ENCODE measurements around the gene CEP85L.

CEP85L gene

GRCh38 chr6:118559659-118560058, 91.7 kb downstream of the CEP85L start:
- Histone ChIP-seq H3K4me3 (ENCODE audit: insufficient read depth, low read length, poor library complexity, severe bottlenecking) (no peak overlapping the region), H3K4me2 (ENCODE audit: low read depth, low read length, poor library complexity, severe bottlenecking) (no peak overlapping the region), H3K27me3 (ENCODE audit: low read length) (no peaks in the 10 kb centered on the region), H4K20me1 (ENCODE audit: low read depth, low read length) (no peaks in the 10 kb centered on the region), H3K9ac (ENCODE audit: low read length) (no peak overlapping the region), H3K9me3 (ENCODE audit: insufficient read depth, low read length) (no peaks in the 10 kb centered on the region), H3K27ac (ENCODE audit: low read depth, low read length) (no peak overlapping the region), H3K79me2 (ENCODE audit: insufficient read depth, low read length) (no peaks in the 10 kb centered on the region), H2AFZ (ENCODE audit: low read depth, low read length, severe bottlenecking) (no peak overlapping the region), H3K9me2 (replicated peaks; ENCODE audit: insufficient read depth, low read length) (no peaks in the 10 kb centered on the region), H3F3A (ENCODE audit: insufficient read depth) (no peaks in the 10 kb centered on the region), H3K36me3 (ENCODE audit: low read length) (no peaks in the 10 kb centered on the region)
- no peak for TF ChIP-seq EZH2phosphoT487 (conservative IDR thresholded peaks at IDR 0.05; ENCODE audit: low read length)
- TF ChIP-seq CTCF (IDR thresholded peaks at IDR 0.05; ENCODE audit: insufficient read depth, low read length, poor library complexity, severe bottlenecking), result no peak

- Histone ChIP-seq H3K4me2 (ENCODE audit: low read depth, low read length, poor library complexity, severe bottlenecking) (peak overlapping the region; percentile 1), H3K9me3 (ENCODE audit: insufficient read depth, low read length) (no peaks in the 10 kb centered on the region), H3K79me2 (ENCODE audit: insufficient read depth, low read length) (no peaks in the 10 kb centered on the region), H3K27me3 (ENCODE audit: low read length) (no peaks in the 10 kb centered on the region), H3K9me2 (replicated peaks; ENCODE audit: insufficient read depth, low read length) (no peaks in the 10 kb centered on the region), H3F3A (ENCODE audit: insufficient read depth) (no peaks in the 10 kb centered on the region), H3K36me3 (ENCODE audit: low read length) (no peaks in the 10 kb centered on the region), H4K20me1 (ENCODE audit: low read depth, low read length) (no peaks in the 10 kb centered on the region), H3K27ac (ENCODE audit: low read depth, low read length) (no peak overlapping the region), H3K9ac (ENCODE audit: low read length) (no peak overlapping the region), H3K4me3 (ENCODE audit: insufficient read depth, low read length, poor library complexity, severe bottlenecking) (no peak overlapping the region), H2AFZ (ENCODE audit: low read depth, low read length, severe bottlenecking) (no peak overlapping the region)
- TF ChIP-seq CTCF (IDR thresholded peaks at IDR 0.05; ENCODE audit: insufficient read depth, low read length, poor library complexity, severe bottlenecking) (no peak), EZH2phosphoT487 (conservative IDR thresholded peaks at IDR 0.05; ENCODE audit: low read length) (no peak)
Observed at GRCh38 chr6:118558464-118559217, 92.8 kb downstream of the CEP85L start.

GRCh38 chr6:118554698-118555097, 96.7 kb downstream of the CEP85L start:
- Histone ChIP-seq H3K9ac (ENCODE audit: low read length) (no peak overlapping the region), H3K9me3 (ENCODE audit: insufficient read depth, low read length) (no peaks in the 10 kb centered on the region), H3K36me3 (ENCODE audit: low read length) (no peaks in the 10 kb centered on the region), H2AFZ (ENCODE audit: low read depth, low read length, severe bottlenecking) (no peak overlapping the region), H4K20me1 (ENCODE audit: low read depth, low read length) (no peaks in the 10 kb centered on the region), H3F3A (ENCODE audit: insufficient read depth) (no peaks in the 10 kb centered on the region), H3K9me2 (replicated peaks; ENCODE audit: insufficient read depth, low read length) (no peaks in the 10 kb centered on the region), H3K79me2 (ENCODE audit: insufficient read depth, low read length) (no peaks in the 10 kb centered on the region), H3K4me2 (ENCODE audit: low read depth, low read length, poor library complexity, severe bottlenecking) (no peak overlapping the region), H3K27me3 (ENCODE audit: low read length) (no peaks in the 10 kb centered on the region), H3K27ac (ENCODE audit: low read depth, low read length) (no peak overlapping the region), H3K4me3 (ENCODE audit: insufficient read depth, low read length, poor library complexity, severe bottlenecking) (no peak overlapping the region)
- TF ChIP-seq EZH2phosphoT487 (conservative IDR thresholded peaks at IDR 0.05; ENCODE audit: low read length) (no peak), CTCF (IDR thresholded peaks at IDR 0.05; ENCODE audit: insufficient read depth, low read length, poor library complexity, severe bottlenecking) (no peak)
